Medulla oblongata (tissue), 1 donor: ENCODE measurements around the gene CHAC1.

Experiments
- DNase-seq: peaks from one replicate; pipeline ENCODE4 v3.0.0-alpha.2; 2015; ENCODE audit errors: extremely low spot score

The CHAC1 gene

GRCh38 chr15:40952901-40953712 is at the start of gene CHAC1:
Gene CHAC1 (plus strand): TSS chr15:40953471. CDS start chr15:40953584, 113 bp downstream.
- DNase-seq: peak; percentile 93

- no peak for DNase-seq
These were observed 48.6 kb upstream of the CHAC1 start for GRCh38 chr15:40904552-40905201.

GRCh38 chr15:40906091-40906990 is 46.9 kb upstream of the CHAC1 start:
- DNase-seq: peak; percentile 77

- DNase-seq: peak; percentile 64
These were observed 46.1 kb upstream of the CHAC1 start for GRCh38 chr15:40906991-40907802.

- DNase-seq: no peak
These were observed 45.2 kb upstream of the CHAC1 start for GRCh38 chr15:40908095-40908494.

- DNase-seq: no peak
These were observed 43.3 kb upstream of the CHAC1 start for GRCh38 chr15:40909662-40910630.

GRCh38 chr15:40911141-40911540 is 42.1 kb upstream of the CHAC1 start:
- DNase-seq: no peak

- DNase-seq: no peak
These were observed 41.6 kb upstream of the CHAC1 start for GRCh38 chr15:40911693-40912092.

GRCh38 chr15:40912478-40912877 is 40.8 kb upstream of the CHAC1 start:
- no peak for DNase-seq

GRCh38 chr15:40914013-40914412 is 39.3 kb upstream of the CHAC1 start:
- DNase-seq: no peak

GRCh38 chr15:40914486-40914885 is 38.8 kb upstream of the CHAC1 start:
- DNase-seq: no peak

GRCh38 chr15:40915116-40915661 is 38.1 kb upstream of the CHAC1 start:
- DNase-seq: no peak

GRCh38 chr15:40915679-40916078 is 37.6 kb upstream of the CHAC1 start:
- no peak for DNase-seq

- no peak for DNase-seq
These were observed 35.7 kb upstream of the CHAC1 start for GRCh38 chr15:40917585-40917984.

GRCh38 chr15:40918146-40918798 is 35.0 kb upstream of the CHAC1 start:
- no peak for DNase-seq

- DNase-seq: no peak
These were observed 34.4 kb upstream of the CHAC1 start for GRCh38 chr15:40918799-40919392.

- DNase-seq: no peak
These were observed 31.2 kb upstream of the CHAC1 start for GRCh38 chr15:40921949-40922607.

- no peak for DNase-seq
These were observed 30.7 kb upstream of the CHAC1 start for GRCh38 chr15:40922608-40923005.
